NOMO-1 treated with dmso at 0.1 percent for 144 hours (cell line): Measurements from ENCODE around the gene PTPA.

Experiments
- DNase-seq: peaks from one replicate; lab custom pipeline; 2025; ENCODE audit not compliant: unreplicated experiment; lab: John Stamatoyannopoulos, UW

The PTPA gene

DNA sequence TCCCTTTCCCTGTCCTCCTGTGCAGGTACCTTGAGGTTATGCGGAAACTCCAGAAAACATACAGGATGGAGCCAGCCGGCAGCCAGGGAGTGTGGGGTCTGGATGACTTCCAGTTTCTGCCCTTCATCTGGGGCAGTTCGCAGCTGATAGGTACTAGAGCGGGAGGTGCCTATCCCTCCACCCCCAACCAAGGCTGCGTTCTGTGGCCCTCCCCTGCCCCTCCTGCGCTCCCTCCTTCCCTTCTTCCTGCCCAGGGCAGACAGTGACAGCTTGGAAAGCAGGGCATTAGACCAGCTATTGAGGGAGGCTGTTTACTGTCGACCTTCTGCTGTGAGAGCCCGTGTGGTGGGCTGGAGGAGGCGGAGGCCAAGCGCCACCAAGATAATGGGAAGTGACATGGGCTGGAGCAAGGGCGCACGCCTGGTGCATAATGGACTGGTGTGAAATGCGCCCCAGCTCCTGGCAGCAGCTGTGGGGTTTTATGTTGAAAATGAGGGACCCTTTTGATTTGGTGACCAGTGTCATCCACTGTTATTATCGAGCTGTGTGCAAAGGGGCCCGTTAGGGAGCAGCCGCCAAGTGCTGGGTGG is 25.3 kb downstream of the PTPA start:
- no peak for DNase-seq

DNA sequence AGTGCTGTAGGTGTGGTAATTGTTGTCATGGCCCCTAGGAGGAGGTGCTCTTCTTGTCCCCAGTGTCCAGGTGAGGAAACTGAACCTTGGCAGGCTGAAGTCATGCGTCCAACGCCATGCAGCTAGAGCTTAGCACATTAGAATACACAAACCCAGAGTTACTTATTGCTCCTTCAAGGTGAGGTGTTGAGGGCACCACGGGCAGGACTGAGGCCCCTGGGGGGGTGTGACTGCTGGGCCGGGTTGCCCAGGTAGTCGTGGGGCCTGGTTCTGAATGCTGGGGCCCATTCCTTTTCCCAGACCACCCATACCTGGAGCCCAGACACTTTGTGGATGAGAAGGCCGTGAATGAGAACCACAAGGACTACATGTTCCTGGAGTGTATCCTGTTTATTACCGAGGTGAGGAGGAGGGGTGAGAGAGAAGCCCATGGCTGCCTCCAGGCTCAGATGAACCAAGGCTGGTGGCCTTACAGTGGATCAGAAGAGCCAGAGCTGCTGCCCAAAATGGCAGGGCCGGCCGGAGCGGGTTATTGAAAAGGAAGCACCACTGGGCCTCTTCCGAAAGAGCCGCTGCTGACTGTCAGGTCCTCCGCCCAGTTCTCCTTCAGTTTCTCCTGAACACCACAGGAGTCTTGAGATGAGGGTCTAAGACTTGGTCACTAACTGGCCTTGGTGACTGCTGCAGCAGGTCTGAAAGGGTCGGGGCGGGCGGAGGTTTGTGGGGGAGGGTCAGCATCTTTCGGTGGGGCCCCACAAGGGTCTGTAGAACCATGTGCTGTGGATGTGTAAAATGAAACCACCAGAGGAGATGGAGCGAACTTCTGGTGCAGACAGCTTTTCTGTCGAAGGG is 26.3 kb downstream of the PTPA start:
- no peak for DNase-seq

- no peak for DNase-seq
These were observed 26.9 kb downstream of the PTPA start for GRCh38 chr9:129138144-129138462.

- no peak for DNase-seq
These were observed 27.4 kb downstream of the PTPA start for GRCh38 chr9:129138476-129139232.

- DNase-seq: peak; percentile 87
These were observed 28.2 kb downstream of the PTPA start for GRCh38 chr9:129139233-129139992.

DNA sequence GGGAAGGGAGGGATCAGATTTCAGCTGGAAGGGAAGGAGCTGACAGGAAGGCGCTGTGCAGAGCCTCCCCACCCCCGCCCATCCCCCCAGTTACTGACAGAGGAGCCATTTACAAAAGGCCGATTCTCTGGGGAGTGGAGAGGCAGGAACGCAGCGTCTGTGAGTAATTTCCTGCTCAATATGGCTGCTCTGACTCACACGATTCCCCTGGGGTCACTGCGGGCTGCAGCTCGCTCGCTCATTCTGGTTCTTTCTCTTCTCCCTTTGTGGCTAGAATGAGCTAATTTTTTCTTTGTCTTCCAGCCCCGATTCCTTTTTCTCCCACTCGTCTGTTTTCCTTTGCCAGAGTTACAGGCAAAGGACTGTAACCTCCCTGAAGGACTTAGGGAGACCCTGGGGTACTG is 28.8 kb downstream of the PTPA start:
- peak; percentile 89 for DNase-seq

GRCh38 chr9:129140397-129141065 is 29.3 kb downstream of the PTPA start:
- no peak for DNase-seq

DNA sequence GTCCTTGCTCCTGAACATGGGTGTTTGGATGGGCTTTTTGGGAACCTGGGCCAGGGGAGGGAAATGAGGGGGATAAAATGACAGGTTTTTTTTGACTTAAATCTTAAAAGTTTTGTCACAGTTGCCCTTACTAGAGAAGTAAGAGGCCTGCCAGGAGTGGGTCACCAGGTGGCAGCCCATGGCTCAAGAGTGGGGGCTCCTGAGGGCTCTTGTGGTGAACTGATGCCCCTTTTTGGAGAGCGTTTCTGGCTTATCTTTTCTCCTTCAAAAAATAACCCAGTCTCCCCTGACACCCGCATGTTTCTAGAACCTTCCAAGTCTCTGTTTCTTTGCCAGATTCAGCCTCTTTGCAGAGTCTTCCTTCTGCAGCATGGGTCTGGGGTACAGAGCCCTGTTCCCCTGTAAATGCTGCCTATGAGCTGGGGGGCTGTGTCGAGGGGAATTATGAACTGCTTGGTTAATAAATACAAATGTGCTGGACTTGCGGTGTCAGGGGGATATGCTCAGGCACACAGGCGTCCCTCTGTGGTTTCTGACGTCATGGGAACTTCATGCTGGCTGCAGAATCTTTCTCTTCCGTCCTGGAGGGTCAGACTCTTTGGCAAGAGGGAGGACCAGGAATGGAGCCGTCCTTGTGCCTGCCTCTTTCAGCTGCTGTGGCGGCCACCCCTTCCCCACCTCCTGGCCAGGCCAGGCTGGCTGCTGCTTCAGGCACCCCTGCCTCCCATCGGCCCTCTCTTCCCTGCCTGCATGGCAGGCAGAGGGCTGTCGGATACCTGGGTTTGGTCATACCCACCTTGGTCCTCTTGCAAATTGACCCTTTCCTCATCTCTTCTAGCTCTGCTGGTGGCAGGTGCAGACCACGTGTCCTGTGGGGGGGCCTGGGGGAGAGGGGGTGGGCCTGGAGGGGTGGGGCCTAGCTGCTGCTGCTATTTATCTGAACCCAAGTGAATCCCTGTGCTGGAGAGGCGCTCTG is 30.1 kb downstream of the PTPA start:
- DNase-seq: peak; percentile 13

GRCh38 chr9:129142138-129142935 is 31.1 kb downstream of the PTPA start:
- DNase-seq: no peak

DNA sequence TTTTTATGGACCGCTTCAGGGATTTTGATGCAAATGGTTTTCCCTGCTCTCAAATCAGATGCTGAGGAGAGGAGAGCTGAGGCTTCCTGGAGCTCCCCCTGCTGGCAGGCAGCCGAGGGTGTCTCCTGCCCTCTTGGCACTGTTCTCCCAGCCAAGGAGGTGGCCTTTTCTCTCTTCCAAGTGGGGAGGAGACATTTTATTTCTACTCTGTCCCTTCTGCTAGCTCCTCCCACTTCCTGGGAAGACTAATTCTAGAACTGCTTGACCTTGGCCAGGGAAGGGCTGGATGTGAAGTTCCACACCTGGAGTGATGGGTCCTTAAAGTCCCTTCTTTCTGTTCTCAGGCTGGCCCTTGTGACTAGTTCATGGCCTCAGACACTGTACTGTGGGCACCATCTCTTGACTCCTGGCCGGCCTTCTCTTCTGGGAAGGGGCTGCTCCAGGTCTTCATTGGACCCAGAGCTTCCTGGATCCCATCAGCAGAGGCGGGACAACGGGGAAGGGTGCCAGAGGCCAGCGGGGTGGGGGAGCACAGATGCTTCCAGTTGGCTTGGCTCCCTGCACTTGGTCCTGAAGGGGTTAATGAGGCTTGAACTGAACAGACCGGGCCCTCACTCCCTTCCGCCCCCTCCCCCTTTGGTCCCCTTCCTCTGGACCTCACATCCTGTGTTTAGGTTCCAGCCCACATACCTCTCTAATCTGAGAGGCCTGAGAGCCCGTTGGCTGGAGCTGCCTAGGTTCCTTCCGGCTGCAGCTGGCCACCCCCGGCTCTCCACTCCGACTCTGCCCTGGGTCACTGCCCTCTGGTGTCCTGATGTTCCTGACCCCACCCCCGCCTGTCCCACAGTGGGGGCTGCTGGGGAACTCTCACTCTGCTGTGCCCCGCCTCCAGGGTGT is 32.1 kb downstream of the PTPA start:
- DNase-seq: no peak

DNA sequence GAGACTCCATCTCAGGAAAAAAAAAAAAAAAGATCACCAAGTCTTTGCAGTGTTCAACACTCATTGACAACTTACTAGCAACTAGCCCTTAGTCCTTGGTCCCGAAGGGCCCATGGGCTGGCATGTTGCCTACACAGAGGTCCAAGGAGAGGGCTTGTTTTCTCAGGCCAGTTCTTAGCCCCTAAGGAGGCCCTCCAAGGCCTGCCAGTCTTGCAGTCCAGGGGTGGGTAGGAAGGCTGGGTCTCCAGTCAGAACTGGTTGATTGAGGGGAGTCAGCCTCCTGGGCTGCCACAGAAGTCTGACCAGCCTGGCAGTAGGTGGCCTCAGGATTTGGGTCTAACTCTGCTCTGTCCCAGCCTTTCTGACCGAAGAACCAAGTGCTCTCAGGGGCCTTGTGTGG is 34.1 kb downstream of the PTPA start:
- DNase-seq: no peak

- no peak for DNase-seq
These were observed 34.7 kb downstream of the PTPA start for GRCh38 chr9:129145841-129146292.

DNA sequence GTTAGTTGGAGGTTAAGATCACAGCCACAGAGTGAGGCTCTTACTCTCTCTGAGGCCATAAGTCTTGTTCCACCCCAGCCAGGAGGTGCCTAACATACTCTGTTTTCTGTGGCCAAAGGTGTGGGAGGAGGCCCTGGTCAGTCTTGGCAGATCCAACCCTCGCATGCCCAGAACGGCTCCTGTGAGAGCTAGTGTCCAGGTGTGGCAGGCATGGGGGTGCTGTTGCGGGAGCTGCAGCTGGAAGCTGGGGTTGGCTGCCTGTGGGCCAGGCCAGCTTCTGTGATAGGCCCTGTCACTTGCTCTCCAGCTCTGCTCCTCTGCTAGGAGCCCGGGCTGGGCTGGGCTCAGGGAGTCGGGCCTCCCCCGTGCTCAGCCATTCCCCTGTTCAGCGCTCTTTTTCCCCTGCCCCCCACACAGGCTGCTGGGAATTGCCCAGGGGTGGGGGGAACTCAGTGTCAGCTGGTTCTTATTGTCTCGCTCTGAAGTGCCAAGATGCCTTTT is 35.3 kb downstream of the PTPA start:
- DNase-seq: no peak

GRCh38 chr9:129148463-129149204 is 37.4 kb downstream of the PTPA start:
- DNase-seq: no peak

DNA sequence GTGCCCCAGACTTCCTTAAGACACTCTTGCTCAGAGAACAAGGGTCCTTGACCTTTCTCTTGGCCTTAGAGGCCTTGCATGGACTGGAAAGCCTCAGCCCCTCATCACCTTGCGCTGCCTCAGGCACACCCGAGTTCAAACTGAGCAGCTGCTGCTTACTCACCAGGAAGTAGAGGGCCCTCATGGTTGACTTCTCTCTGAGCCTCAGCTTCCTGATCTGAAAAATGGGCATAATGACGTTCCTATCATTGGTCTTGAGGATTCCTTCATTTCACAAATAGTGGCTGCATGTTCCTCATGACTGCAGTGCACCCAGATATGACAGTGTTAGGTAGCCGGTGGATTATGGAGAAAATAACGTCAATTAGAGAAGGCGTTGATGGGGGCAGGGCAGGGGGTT is 38.2 kb downstream of the PTPA start:
- no peak for DNase-seq

GRCh38 chr9:129150122-129150521 is 38.9 kb downstream of the PTPA start:
- DNase-seq: no peak

- no peak for DNase-seq
These were observed 39.5 kb downstream of the PTPA start for GRCh38 chr9:129150672-129151211.
